Stomach smooth muscle (tissue), 2 donors: ENCODE results near the gene PTPRZ1.

Experiments
- H3K27ac ChIP-seq: one replicate; pipeline ENCODE4 v1.7.0; 2013; ENCODE audit warnings: mild to moderate bottlenecking, low read length, inconsistent platforms
- H3K27me3 ChIP-seq, 2 donors: one replicate each; pipeline ENCODE4 v1.7.0; 2013; ENCODE audit warnings: low read length in 2 of 2; ENCODE audit not compliant: insufficient read depth in 2 of 2, control insufficient read depth in 1 of 2
- H3K36me3 ChIP-seq, 2 donors: one replicate each; pipeline ENCODE4 v1.7.0; 2013; ENCODE audit warnings: low read length in 2 of 2; ENCODE audit not compliant: control insufficient read depth in 2 of 2, insufficient read depth in 2 of 2
- H3K4me1 ChIP-seq: one replicate; pipeline ENCODE4 v1.7.0; 2013; ENCODE audit warnings: low read length; ENCODE audit not compliant: control insufficient read depth, insufficient read depth
- H3K4me3 ChIP-seq, 2 donors: one replicate each; pipeline ENCODE4 v1.7.0; 2013; ENCODE audit warnings: low read length in 2 of 2
- H3K9ac ChIP-seq, 2 donors: one replicate each; pipeline ENCODE4 v1.7.0; 2013; ENCODE audit warnings: low read length in 2 of 2, mild to moderate bottlenecking in 1 of 2
- H3K9me3 ChIP-seq, 2 donors: one replicate each; pipeline ENCODE4 v1.7.0; 2013; ENCODE audit warnings: low read length in 2 of 2; ENCODE audit not compliant: control insufficient read depth in 2 of 2
- donor health status: healthy.
- donor health status: Pancreatic carcinoma.

Gene PTPRZ1

DNA sequence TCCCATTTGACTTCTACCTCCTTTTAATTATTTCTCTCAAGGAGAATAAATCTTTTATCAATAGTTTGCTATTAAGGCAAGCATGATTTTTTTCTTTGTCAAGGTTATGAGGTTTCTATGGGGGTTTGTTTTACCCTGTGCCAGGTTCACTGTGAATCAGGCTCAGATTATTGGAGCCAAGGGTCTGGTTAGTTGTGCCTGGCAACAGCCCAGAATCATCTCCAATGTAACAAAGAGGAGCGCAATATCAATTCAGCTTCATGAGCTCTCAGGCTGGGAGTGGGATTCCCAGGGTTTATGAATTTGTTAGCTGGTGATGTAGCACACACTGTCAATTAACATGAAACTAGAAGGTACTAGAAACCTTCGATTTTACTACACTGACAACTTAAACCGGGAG is 197.9 kb downstream of the PTPRZ1 start:
- H3K27me3 ChIP-seq, result no peaks in the 10 kb centered on the region
- H3K9me3 ChIP-seq, result peaks cover 0 to 3% of the 10 kb centered on the region in 2 donors
- H3K4me1 ChIP-seq, result no peaks in the 10 kb centered on the region
- no peak overlapping the region for H3K4me3 ChIP-seq
- no peak overlapping the region for H3K9ac ChIP-seq
- H3K27ac ChIP-seq, result no peak overlapping the region
- peaks cover 0 to 9% of the 10 kb centered on the region in 2 donors for H3K36me3 ChIP-seq

DNA sequence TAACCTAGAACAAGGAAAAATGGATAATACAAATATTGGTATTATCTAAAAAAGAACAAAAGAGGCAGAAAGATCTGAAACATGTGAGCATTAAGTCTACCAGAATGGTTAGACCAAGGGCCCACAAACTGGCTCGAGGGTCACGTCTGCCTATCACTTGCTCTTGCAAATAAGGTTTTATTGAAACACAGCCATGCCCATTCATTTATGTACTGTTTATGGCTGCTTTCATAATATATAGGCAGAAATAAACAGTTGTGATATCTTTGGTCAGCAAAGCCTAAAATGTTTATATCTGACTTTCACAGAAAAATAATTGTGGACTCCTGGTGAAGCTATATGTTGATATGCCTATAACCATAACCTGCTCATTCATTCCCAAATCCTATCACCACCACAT is 199.3 kb downstream of the PTPRZ1 start:
- Histone ChIP-seq H3K36me3 (peaks cover 3 to 21% of the 10 kb centered on the region in 2 donors), H3K4me1 (no peaks in the 10 kb centered on the region), H3K27ac (no peak overlapping the region), H3K27me3 (no peaks in the 10 kb centered on the region), H3K9ac (no peak overlapping the region), H3K9me3 (peaks cover 0 to 3% of the 10 kb centered on the region in 2 donors), H3K4me3 (no peak overlapping the region)

GRCh38 chr7:122072924-122073599 is 200.1 kb downstream of the PTPRZ1 start:
- peaks cover 0 to 3% of the 10 kb centered on the region in 2 donors for H3K9me3 ChIP-seq
- no peak overlapping the region for H3K27ac ChIP-seq
- H3K4me1 ChIP-seq, result no peaks in the 10 kb centered on the region
- no peak overlapping the region for H3K4me3 ChIP-seq
- H3K36me3 ChIP-seq, result peaks cover 11 to 29% of the 10 kb centered on the region in 2 donors
- H3K9ac ChIP-seq, result no peak overlapping the region
- H3K27me3 ChIP-seq, result no peaks in the 10 kb centered on the region

DNA sequence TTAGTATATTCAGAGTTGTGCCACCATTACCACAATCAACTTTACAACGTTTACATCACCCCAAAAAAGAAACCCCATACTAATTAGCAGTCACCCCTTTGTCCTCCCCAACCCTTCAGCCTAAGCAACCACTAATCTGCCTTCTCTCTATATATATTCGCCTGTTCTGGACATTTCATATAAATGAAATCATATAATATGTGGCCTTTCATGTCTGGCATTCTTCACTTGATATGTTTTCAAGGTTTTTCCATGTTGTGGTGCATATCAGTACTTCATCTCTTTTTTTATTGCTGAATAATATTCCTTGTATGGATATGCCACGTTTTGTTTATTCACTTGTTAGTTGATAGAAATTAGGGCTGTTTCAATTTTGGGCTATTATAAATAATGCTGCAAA is 200.7 kb downstream of the PTPRZ1 start:
- Histone ChIP-seq H3K27ac (no peak overlapping the region), H3K9ac (no peak overlapping the region), H3K4me1 (no peaks in the 10 kb centered on the region), H3K27me3 (no peaks in the 10 kb centered on the region), H3K9me3 (peaks cover 0 to 3% of the 10 kb centered on the region in 2 donors), H3K36me3 (peaks cover 12 to 29% of the 10 kb centered on the region in 2 donors), H3K4me3 (no peak overlapping the region)

- Histone ChIP-seq H3K9ac (no peak overlapping the region), H3K27me3 (no peaks in the 10 kb centered on the region), H3K27ac (no peak overlapping the region), H3K4me3 (no peak overlapping the region), H3K9me3 (no peaks in the 10 kb centered on the region), H3K36me3 (peaks cover 24 to 42% of the 10 kb centered on the region in 2 donors), H3K4me1 (no peaks in the 10 kb centered on the region)
These were observed 209.2 kb downstream of the PTPRZ1 start for GRCh38 chr7:122082160-122082559.

- Histone ChIP-seq H3K9ac (no peak overlapping the region), H3K4me3 (no peak overlapping the region), H3K27me3 (no peaks in the 10 kb centered on the region), H3K9me3 (no peaks in the 10 kb centered on the region), H3K27ac (no peak overlapping the region), H3K4me1 (no peaks in the 10 kb centered on the region), H3K36me3 (peaks cover 19 to 37% of the 10 kb centered on the region in 2 donors)
These were observed 209.7 kb downstream of the PTPRZ1 start for GRCh38 chr7:122082670-122083069.

DNA sequence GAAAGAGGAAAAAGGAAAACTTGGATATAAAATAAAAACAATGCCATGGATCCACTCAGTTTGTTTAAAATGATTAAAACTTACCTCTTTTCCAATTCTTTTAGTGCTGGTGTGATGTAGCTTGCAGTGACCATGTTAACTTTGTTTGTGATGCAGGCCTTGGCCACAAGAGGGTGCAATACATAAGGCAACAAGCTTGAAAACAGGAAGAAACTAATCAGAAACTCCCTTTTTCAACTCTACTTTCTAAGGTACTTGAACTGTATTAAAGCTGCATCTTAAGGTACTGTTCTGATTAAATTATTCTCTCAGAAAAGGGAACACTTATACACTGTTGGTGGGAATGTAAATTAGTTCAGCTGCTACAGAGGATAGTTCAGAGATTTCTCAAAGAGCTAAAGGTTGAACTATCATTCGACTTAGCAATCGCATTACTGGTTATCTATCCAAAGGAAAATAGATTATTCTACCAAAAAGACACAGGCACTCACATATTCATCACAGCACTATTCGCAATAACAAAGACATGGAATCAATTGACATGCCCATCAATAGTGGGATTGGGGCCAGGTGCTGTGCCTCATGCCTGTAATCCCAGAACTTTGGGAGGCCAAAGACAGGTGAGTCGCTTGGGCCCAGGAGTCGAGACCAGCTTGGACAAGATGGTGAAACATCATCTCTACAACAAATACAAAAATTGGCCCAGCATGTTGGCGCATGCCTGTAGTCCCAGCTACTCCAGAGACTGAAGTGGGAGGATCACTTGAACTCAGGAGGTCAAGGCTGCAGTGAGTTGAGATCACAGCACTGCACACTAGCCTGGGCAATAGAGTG is 220.2 kb downstream of the PTPRZ1 start:
- Histone ChIP-seq H3K4me3 (no peak overlapping the region), H3K27ac (no peak overlapping the region), H3K9ac (no peak overlapping the region), H3K9me3 (no peaks in the 10 kb centered on the region), H3K36me3 (peaks cover 11 to 12% of the 10 kb centered on the region in 2 donors), H3K4me1 (no peaks in the 10 kb centered on the region), H3K27me3 (no peaks in the 10 kb centered on the region)

DNA sequence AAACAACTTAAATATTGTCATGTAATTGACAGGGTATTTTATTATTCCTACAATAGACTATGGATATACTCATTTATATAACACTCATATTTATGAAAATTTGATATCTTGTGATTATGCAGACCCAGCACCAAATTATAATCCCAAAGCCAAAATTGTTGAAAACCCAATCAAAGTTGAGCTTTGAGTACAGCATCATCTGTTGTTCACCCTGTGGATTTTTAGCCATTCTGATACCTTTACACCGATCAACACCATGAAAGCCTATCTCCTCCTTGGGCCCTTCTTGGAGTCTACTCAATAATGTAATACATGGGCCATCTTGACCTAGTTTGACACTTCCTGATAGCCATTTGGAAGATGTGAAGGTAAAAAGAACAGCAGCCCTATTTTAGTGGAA is 221.6 kb downstream of the PTPRZ1 start:
- H3K9ac ChIP-seq, result no peak overlapping the region
- no peak overlapping the region for H3K27ac ChIP-seq
- H3K4me1 ChIP-seq, result no peaks in the 10 kb centered on the region
- no peaks in the 10 kb centered on the region for H3K9me3 ChIP-seq
- H3K36me3 ChIP-seq, result peaks cover 6 to 11% of the 10 kb centered on the region in 2 donors
- no peaks in the 10 kb centered on the region for H3K27me3 ChIP-seq
- no peak overlapping the region for H3K4me3 ChIP-seq

DNA sequence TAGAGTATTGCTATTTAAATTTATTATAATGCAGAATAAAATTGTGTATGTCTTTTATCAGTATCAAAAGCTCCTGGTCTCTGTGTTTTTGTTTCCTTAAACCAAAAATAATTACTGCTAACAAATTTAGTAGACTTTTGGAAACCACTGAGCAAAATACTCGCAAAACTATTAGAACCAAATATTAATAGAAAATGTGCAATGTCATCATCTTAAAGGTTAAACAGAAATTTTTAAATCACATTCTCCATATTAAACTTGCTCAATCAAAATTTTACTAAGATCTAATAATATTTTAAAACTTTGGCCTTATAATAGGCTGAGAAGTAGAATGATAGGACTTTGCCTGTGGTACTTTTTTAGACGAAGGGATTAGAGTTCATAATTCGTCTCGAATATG is 222.7 kb downstream of the PTPRZ1 start:
- H3K36me3 ChIP-seq, result peaks cover 5 to 10% of the 10 kb centered on the region in 2 donors
- H3K27me3 ChIP-seq, result no peaks in the 10 kb centered on the region
- H3K4me3 ChIP-seq, result no peak overlapping the region
- H3K9ac ChIP-seq, result no peak overlapping the region
- no peaks in the 10 kb centered on the region for H3K9me3 ChIP-seq
- no peak overlapping the region for H3K27ac ChIP-seq
- H3K4me1 ChIP-seq, result no peaks in the 10 kb centered on the region

DNA sequence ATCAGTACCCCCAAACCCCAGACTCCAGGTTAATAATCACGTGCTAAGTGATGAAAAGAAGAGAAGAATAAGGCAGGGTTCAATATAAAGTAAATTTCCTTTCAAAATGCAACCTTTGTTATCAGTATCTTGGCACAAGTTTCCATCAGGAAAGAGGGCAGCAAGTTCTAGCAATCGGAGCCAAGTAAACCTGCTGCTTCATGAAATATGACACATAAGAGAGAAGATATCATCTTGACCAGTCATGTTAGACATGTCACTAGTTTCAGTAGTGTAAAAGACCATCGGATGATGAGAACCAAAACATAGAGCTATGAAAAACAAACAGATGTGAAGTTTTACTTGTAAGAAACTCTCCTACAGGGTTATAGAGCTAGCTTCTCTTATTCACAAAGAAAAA is 227.1 kb downstream of the PTPRZ1 start:
- H3K4me1 ChIP-seq, result no peaks in the 10 kb centered on the region
- H3K27ac ChIP-seq, result no peak overlapping the region
- H3K9me3 ChIP-seq, result no peaks in the 10 kb centered on the region
- H3K9ac ChIP-seq, result no peak overlapping the region
- peaks cover 3 to 4% of the 10 kb centered on the region in 2 donors for H3K36me3 ChIP-seq
- no peak overlapping the region for H3K4me3 ChIP-seq
- H3K27me3 ChIP-seq, result no peaks in the 10 kb centered on the region

GRCh38 chr7:122103064-122103463 is 230.1 kb downstream of the PTPRZ1 start:
- Histone ChIP-seq H3K9me3 (peaks cover 0 to 3% of the 10 kb centered on the region in 2 donors), H3K36me3 (peaks cover 3 to 4% of the 10 kb centered on the region in 2 donors), H3K4me3 (no peak overlapping the region), H3K9ac (no peak overlapping the region), H3K4me1 (no peaks in the 10 kb centered on the region), H3K27me3 (no peaks in the 10 kb centered on the region), H3K27ac (no peak overlapping the region)
